HG02623 (cell line): ENCODE data around the gene LHX2.

Experiments
- ATAC-seq: cut with Tn5 transposase; IDR thresholded peaks from one replicate; pipeline ENCODE4 v1.9.1; 2021; ENCODE audit warnings: moderate library complexity; ENCODE audit not compliant: unreplicated experiment

Gene LHX2

DNA sequence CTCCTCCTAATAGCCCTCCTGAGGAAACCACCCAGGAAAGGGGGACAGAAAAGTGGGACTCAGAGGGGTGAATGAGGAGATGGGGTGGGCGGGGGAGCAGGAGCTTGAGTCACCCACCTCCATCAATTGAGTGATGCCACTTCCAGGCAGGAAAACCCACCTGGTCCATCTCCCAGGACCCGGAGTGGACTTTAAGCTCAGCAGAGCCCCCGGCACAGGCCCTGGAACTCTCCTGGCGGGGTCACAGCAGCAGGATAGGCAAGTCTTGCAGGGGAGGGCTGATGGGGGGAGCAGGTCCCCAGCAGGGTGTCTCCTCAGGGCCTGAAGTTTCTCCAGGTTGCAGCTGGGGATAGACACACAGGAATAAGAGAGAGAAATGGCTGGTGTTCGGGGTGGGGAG, 40.8 kb downstream of the LHX2 start:
- ATAC-seq = no peak

DNA sequence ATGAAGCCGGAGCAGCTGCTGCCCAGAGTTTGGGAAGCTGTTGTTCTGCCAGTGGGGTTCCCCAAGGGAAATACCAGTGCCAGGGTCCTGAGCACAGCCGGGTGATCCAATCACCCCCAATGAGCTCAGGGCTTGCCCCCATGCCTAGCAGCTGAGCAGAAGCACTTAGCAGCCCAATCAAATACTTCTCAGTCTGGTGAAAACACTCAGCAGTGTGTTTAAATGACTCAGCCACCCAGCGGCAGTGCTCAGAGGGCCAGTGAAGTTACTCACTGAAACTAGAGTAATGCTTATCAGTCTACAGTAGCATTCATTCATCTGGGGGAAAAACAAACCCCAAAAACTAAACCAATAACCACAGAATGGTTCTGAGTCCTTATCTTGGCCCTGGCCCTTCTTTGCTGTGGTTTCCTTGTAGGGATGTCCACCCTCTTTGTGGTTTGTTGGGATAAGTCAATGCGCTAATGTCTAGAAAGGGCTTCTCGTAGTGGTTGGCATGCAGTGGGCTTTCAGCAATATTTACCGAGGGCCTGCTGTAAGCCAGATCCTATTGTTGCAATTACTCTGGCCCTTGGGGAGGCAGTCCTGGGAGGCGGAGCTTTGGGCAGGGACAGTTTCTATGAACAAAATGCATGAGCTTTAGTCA, 43.1 kb downstream of the LHX2 start:
- peak; percentile 93 for ATAC-seq

DNA sequence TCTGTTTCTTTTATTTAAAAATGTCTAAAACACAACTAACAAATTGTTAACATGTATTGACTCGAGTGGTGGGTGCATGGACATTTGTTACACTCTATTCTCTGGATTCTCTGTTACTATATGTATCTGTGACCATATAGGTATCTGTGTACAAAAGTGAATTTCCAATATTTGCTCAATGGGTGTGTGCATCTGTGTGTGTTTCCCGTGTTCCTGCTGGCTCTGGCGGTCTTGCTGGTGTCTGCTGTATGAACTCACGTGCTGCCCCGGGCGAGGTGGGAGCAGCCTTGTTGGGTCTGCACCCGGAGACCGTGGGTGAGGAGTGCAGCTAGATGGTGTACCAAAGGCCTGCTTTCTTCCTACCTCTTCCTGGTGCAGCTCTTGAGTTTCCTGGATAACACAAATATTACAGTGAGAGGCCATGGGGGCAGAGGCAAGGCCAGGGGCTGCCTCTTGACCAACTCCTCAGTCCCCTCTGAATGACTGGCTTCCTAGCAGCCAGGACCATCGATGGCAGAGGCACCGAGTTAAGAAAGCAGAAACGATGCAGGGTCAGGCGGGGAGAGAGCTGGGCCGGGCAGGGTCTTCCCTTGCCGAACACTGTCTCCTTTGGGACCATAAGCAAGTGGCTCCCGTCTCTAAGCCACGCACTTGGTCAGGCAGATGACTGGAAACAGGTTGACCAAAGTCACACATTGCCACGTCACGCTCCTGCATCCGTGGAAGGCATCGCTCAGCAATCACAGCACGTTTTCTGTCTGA, 49.5 kb downstream of the LHX2 start:
- no peak for ATAC-seq

DNA sequence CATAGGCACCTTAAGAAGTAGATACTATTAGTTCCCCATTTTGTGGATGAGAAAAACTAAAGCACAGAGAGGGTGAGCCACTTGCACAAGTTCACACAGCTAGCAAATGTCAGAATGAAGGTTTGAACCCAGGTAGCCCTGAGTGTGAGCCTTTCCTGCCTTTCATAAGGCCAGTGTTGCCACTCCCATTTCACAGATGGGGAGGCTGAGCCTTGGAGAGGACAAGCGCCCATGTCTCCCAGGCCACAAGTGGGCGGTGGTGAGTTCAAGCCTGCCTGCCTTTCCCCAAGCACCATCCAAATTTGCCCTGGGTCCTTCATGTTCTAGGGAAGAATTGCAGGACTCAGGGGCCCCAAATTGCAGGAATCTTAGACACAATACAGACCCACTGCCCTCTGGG, 50.6 kb downstream of the LHX2 start:
- no peak for ATAC-seq

DNA sequence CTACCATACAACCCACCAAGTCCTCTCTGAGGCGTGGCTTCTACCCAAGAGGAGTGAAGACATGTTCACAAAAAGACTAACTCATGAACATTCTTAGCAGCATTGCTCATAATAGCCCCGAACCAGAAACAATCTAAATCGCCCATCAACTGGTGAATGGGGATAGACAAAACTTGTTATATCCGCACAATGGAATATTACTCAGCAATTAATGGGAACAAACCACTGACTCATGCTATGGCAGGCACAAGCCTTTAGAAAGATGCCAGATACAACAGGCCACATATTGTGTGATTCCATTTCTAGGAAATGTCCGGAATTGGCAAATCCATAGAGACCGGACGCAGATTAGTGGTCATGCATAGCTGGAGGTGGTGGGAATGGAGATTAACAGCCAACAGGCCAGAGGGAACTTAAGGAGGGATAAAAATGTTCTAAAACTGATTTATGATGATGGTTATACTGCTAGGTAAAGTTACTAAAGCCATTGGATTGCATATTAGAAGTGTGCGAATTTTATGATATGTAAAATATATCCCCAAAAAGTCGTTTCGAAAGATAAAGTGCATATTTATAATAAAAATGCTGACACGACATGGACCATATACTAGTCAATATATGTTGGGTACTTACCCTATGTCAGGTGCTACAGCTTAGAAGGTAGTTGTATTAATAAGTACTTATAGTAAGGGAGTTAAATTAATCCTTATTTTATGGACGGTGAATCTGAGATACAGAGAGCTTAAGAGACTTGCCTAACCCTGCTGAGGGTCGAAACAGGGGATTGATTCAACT, 55.4 kb downstream of the LHX2 start:
- ATAC-seq = no peak

DNA sequence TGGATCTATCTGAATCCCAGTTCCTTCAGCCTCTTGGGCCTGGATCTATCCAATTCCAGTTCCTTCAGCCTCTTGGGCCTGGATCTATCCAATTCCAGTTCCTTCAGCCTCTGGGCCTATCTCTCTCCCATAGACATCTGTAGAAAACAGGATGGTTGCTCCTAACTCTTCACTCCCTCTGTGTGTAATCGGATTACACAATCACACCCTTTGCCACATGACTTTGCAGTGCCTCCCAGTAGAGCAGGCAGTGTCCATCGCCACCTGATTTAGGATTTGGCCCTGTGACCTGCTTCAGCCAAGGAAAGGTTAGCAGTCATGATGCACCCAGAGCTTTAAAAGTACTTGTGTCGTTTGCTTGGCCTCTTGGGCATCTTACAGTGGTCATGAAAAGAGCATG, 56.7 kb downstream of the LHX2 start:
- no peak for ATAC-seq

DNA sequence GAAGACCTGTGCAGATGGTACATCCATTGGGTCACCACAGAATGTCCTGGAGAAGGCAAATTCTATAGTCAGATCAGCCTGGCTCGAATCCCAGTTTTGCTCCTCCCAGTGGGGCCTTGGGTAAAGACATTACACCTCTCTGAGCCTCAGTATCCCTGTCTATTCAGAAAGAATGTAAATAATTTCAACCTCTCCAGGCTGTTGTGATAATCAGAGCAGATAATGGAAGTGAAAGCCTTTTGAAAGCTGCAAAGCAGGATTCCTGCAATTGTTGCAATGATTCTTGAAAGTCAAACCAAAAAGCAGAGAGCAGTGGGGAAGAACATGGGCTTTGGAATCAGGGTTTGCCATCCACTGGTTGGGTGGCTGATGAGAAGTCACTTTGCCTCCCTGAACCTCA, 63.2 kb downstream of the LHX2 start:
- ATAC-seq = no peak

DNA sequence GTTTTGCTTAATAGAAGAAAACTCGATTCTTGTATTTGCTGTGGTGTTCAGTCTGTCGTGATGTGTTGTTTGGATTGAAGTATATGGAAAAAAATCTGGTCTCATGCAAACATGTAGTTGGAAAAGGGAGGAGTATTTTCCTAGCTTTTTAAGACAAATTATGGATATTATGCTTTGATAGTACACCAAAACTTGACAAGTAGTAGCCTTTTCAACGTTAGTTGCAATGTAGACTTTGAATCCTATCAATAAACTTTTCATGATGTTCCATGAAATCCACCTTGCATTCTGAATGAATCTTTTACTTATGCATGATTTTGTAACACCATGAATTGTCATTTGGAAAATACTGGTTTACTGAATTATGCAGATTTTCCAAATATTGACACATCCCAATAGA, 64.2 kb downstream of the LHX2 start:
- no peak for ATAC-seq

DNA sequence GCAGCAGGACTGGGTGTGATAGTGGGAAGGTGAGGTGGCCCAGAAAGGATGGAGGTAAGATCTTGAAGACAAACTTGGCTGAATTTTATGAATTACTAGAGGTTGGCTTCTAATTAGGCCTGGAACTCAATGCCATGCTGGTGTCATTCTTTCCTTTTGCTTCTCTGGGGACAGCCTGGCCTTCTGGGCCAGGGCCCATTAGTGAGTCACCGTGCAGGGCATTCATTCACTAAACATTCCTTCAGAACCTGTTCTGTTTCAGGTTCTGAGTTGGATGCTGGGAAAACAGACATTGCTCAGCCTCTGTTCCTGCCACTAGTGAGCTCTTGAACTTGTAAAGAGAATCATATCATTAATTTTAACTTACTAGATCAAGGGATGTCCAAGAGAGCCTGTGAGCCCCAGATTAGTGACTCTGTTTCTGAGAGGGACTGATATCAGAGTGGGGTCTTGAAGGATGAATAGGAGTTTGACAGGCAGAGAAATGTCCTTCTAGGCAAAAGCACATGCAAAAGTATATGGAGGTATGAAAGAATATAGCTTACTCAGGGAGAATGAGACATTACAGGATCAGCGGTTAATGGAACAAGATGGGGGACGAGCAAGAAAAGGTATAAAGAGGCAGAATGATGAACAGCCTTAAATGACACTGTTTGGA, 66.5 kb downstream of the LHX2 start:
- ATAC-seq = no peak

DNA sequence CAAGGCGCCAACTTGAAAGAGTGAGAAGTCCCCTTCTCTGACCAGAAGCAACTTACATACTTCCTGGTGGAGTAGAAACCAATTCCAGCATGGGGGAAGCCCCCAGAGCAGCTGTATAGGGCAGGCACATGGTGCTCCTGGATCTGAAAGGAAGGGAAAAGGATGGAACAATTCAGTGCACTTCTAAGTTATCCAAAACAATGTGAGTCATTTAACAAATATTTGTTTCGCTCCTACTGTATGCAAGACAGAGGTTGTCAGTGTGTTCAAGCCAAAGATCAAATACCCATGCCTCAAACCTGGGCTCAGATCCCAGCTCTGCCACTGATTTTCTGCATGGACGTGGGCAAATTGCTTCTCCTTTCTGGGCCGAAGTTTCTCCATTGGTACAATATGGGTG, 67.1 kb downstream of the LHX2 start:
- ATAC-seq = no peak

DNA sequence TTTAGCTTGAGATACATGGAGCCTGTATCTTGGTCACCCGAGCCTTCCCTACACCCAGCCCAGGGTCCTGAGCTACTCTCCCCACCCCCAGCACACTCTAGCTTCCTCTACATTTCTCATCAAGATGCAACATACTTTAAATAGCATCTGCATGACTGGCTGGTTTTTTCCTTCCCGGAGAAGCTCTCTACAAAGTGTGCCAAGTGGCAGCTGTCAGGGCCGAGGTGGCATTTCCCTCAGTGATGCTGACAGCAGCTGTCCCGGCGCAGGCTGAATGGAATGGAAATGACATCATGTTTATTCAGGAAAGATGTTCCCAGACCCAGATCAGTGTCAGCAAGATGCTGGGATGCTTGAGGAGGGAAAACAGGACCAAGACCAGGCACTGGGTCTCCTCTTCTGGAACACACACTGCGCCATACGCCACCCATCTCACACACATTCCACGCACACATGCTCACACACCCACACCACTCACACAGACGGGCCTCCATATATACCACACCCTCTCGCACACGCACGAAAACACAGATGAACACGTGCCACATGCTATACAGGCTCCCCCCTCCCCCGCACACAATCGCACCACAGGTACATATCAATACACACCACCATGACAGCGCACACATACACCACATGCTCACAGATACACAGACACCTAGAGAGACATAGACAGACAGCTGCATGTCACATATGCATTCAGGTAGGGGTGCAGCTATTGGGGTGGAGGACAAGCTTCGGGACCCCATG, 67.8 kb downstream of the LHX2 start:
- no peak for ATAC-seq

DNA sequence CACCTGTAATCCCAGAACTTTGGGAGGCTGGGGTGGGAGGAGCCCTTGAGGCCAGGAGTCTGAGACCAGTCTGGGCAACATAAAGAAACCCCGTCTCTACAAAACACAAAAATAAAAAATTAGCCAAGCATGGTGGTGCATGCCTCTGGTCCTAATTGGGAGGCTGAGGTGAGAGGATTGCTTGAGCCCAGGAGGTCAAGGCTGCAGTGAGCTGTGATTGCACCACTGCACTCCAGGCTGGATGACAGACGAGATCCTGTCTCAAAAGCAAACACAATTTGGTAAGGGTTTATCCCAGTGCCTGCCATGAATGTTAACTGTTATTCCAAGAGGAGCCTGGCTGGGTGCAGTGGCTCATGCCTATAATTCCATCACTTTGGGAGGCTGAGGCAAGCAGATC, 71.1 kb downstream of the LHX2 start:
- no peak for ATAC-seq
